Brain microvascular endothelial cell (primary cell): ENCODE measurements around the gene TM7SF3.
A peak's percentile ranks its signal among the peaks of the same experiment; 100 is the strongest.

Experiments
- DNase-seq: peaks from one replicate; pipeline ENCODE4 v3.0.0-alpha.2; 2020
- H3K27ac ChIP-seq: fragments of 250-450 bp; sonication (Bioruptor Pico); 2 replicates; pipeline ENCODE4 v1.5.1; 2020; ENCODE audit warnings: mild to moderate bottlenecking, moderate library complexity
- H3K27me3 ChIP-seq: fragments of 250-450 bp; sonication (Bioruptor Pico); replicated peaks from 2 replicates; pipeline ENCODE4 v1.5.1; 2020; ENCODE audit warnings: mild to moderate bottlenecking
- H3K36me3 ChIP-seq: fragments of 250-450 bp; sonication (Bioruptor Pico); replicated peaks from 2 replicates; pipeline ENCODE4 v1.5.1; 2020; ENCODE audit warnings: mild to moderate bottlenecking
- H3K4me3 ChIP-seq: 2 replicates; pipeline ENCODE4 v1.5.1; 2011; ENCODE audit warnings: low read depth, mild to moderate bottlenecking, control low read depth, low read length, moderate library complexity
- CTCF ChIP-seq: IDR thresholded peaks from 2 replicates; pipeline ENCODE4 v1.5.1; 2011; ENCODE audit warnings: low read depth, mild to moderate bottlenecking, moderate library complexity, low read length, control low read depth, inconsistent platforms; ENCODE audit errors: missing control alignments
- in situ Hi-C: cut with HindIII; loops from 2 replicates; pipeline ENCODE4 v1.10.0; 2017; ENCODE audit warnings: low sequenced_read_pairs, low pct_ligation_motif_present

Gene TM7SF3

GRCh38 chr12:26948309-26948708 is 65.9 kb downstream of the TM7SF3 start:
- TF ChIP-seq CTCF = no peak
- Histone ChIP-seq H3K36me3 (no peaks in the 10 kb centered on the region), H3K4me3 (no peak overlapping the region), H3K27me3 (no peaks in the 10 kb centered on the region), H3K27ac (no peak overlapping the region)
- in situ Hi-C loops = no loop called here
- no peak for DNase-seq

DNA sequence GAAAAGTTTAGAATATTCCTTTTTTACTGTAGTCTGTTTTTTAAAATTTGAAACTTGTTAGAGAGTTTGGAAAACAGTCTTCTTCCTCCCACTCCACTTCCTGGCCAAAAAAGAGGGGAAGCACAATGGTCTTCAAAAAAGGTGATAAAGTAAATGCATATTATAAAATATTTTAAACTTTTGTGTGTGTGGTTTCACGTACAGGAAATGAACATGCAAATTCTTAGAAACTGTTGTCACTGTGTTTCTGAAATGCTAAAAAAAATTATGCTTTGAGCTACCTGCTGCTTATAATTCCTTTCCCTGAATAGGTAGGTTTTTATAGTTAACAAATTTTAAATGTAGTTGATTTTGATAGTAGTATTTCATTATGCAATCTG is 73.0 kb downstream of the TM7SF3 start:
- Histone ChIP-seq H3K27ac (peak overlapping the region; percentile 44), H3K36me3 (peaks cover 3% of the 10 kb centered on the region), H3K4me3 (no peak overlapping the region), H3K27me3 (no peaks in the 10 kb centered on the region)
- TF ChIP-seq CTCF = no peak
- DNase-seq = no peak
- in situ Hi-C loops = no loop called here

DNA sequence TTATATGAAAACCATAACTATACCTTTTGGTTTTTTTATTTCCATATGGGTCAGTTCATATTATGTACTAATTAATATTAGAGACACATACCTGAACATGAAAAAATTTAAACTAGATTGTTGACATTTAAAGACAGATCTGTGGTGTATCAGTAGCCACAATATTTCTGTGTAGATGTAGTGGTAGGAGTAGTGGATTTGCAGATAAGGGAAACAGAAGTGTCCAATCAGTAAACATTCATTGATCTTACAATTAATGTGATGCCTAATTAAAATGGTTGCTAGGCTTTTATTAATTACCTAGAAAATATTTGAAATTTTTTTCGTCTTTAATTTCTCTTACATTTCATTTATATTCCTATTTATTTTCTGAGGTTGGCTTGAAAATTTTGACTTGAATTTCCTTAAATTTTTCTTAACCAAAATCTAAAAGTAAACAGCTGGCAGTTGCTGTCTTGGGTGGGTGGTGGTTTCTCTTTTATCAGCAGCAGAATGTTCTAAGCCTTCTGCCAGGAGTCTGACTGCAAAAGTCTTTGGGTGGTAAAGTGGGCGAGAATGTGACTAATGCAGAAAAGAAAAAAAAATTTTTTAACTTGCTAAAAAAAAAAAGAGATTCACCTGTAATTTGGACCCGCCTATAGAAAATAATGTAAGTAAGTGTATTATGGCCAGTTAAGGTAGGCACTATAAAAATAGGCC is 73.5 kb downstream of the TM7SF3 start:
- peak; percentile 14 for DNase-seq
- Histone ChIP-seq H3K4me3 (no peak overlapping the region), H3K27me3 (no peaks in the 10 kb centered on the region), H3K36me3 (peaks cover 3% of the 10 kb centered on the region), H3K27ac (peak overlapping the region; percentile 44)
- TF ChIP-seq CTCF = no peak
- in situ Hi-C loops = no loop called here

DNA sequence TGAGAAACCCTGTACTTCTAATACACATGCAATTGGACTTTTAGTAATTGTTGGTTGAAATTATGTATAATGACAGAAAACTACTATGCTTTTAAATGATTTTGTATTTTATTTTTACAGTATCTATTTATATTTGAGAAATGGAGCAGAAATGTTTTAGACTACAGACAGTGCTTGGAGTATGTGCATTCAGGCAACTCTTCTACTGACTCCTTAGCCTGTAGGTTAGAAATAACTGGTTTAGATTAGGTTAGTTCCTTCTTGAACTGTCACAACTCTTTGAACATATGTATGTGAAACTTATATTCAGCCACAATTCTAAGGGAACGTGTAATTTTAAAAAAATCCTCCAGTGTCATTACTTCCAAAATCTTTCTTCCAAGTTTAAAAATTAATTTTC is 74.2 kb downstream of the TM7SF3 start:
- DNase-seq = no peak
- H3K27ac ChIP-seq = no peak overlapping the region
- in situ Hi-C loops = no loop called here
- peaks cover 3% of the 10 kb centered on the region for H3K36me3 ChIP-seq
- H3K4me3 ChIP-seq = peak overlapping the region; percentile 96
- no peak for TF ChIP-seq CTCF
- H3K27me3 ChIP-seq = no peaks in the 10 kb centered on the region

GRCh38 chr12:26939192-26939832 is 74.9 kb downstream of the TM7SF3 start:
- peak overlapping the region; percentile 97 for H3K27ac ChIP-seq
- in situ Hi-C loops = no loop called here
- H3K27me3 ChIP-seq = no peaks in the 10 kb centered on the region
- peak overlapping the region; percentile 96 for H3K4me3 ChIP-seq
- TF ChIP-seq CTCF = no peak
- H3K36me3 ChIP-seq = peaks cover 3% of the 10 kb centered on the region
- no peak for DNase-seq
